ENCODE results near the gene PDZD2. TPM values are rescaled to one million over a fixed set of nuclear protein-coding genes. Genes with fewer than 3 reads are reported as not detected.

Gene PDZD2
- total RNA-seq, 2 experiments from 2014 or later: 0.04 to 0.14 TPM

DNA sequence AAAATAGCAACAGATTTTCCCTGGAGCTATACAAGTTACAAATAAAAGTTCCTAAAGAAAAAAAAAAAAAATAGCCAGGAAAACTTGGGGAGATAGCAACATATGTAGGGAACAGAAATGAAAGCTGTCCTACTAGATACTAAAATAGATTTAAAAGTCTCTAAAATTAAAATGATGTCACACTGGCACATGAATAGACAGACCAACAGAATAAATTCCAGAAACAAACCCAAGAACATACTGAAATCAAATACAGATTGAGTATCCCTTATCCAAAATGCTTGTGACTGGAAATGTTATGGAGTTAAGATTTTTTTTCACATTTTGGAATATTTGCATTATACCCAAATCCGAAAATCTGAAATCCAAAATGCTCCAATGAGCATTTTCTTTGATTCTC is 511.4 kb downstream of the PDZD2 start:
- Mint-ChIP-seq H3K9me3 (ENCODE audit: low read depth) (no peaks in the 10 kb centered on the region), H3K36me3 (ENCODE audit: low read depth) (peaks cover 23% of the 10 kb centered on the region), H3K4me3 (no peak overlapping the region), H3K27ac (no peak overlapping the region), H3K27me3 (no peaks in the 10 kb centered on the region), H3K4me1 (peaks cover 56% of the 10 kb centered on the region)
- ATAC-seq (no peak), DNase-seq (no peak)
- intact Hi-C loops (cut with DNase I, micrococcal nuclease): no loop called here
- ChIA-PET POLR2A (no interaction called here), CTCF (interaction anchor here (0.6 kb wide), 2 partner anchors 9 to 149 kb away, joined by 4 read pairs; no protein-coding TSS in a partner anchor)

DNA sequence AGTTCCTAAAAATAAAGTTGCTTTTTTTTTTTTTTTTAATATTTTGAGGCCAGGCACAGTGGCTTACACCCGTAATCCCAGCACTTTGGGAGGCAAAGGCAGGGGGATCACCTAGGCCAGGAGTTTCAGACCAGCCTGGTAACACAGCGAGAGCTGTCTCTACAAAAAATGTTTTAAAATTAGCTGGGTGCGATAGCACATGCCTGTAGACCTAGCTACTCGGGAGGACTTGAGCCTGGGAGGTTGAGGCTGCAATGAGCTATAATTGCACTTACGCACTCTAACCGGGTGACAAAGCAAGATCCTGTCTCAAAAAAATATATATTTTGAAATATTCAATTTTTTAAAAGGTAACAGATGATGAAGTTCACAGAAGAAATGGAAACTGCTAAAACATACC is 512.3 kb downstream of the PDZD2 start:
- Mint-ChIP-seq H3K4me1 (peaks cover 54% of the 10 kb centered on the region), H3K4me3 (no peak overlapping the region), H3K36me3 (ENCODE audit: low read depth) (peaks cover 25% of the 10 kb centered on the region), H3K27ac (no peak overlapping the region), H3K9me3 (ENCODE audit: low read depth) (no peaks in the 10 kb centered on the region), H3K27me3 (no peaks in the 10 kb centered on the region)
- ATAC-seq: no peak
- CTCF ChIA-PET: interaction anchor here (0.6 kb wide), 3 partner anchors 8 to 148 kb away, joined by 4 read pairs; no protein-coding TSS in a partner anchor
- POLR2A ChIA-PET: no interaction called here
- DNase-seq: no peak
- intact Hi-C loops (cut with DNase I, micrococcal nuclease): no loop called here

DNA sequence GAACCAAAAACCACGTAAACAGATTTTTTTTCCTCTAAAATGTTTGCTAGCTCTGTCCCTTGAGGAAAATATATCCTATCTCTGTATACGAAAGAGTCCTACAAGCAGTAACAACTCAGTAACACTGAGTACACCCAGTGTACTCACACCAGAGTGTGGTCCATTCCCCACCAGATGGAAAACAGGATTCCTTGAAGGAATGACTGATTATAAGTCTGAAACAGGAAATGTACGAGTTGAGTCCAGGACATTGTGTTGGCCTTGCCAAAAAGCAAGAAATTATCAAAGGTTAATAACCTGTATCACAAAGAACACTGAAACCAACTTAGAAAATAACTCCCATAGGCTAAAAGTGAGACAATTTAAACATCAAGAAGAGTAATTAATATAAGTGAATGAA is 514.8 kb downstream of the PDZD2 start:
- ChIA-PET POLR2A (no interaction called here), CTCF (interaction anchor here (0.6 to 1.7 kb wide), 4 partner anchors 9 to 65 kb away, joined by 3 to 5 read pairs (median 4); no protein-coding TSS in a partner anchor)
- no peak overlapping the region for H3K27ac Mint-ChIP-seq

DNA sequence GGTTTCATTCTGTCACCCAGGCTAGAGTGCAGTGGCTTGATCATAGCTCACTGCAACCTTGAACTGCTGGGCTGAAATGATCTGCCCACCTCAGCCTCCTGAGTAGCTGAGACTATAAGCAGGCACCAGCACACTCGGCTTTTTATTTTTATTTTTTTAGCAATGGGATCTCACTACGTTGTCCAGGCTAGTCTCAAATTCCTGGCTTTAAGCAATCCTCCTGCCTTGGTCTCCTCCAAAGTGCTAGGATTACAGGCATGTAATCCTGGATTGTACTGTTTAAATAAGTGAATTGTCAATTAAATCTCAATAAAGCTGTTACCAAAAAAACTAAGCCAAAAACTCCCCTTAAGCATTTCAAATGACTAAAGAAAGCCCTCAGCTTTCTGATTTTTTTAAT is 516.3 kb downstream of the PDZD2 start:
- Mint-ChIP-seq H3K4me3 (no peak overlapping the region), H3K4me1 (peaks cover 46% of the 10 kb centered on the region), H3K27me3 (no peaks in the 10 kb centered on the region), H3K27ac (no peak overlapping the region), H3K36me3 (ENCODE audit: low read depth) (peaks cover 18% of the 10 kb centered on the region), H3K9me3 (ENCODE audit: low read depth) (no peaks in the 10 kb centered on the region)
- ChIA-PET CTCF (interaction anchor here (1.7 kb wide), 1 partner anchor 12 kb away, joined by 5 read pairs; no protein-coding TSS in a partner anchor), POLR2A (interaction anchor here (0.6 kb wide), 1 partner anchor 13 kb away, joined by 3 read pairs; no protein-coding TSS in a partner anchor)
- intact Hi-C loops (cut with DNase I, micrococcal nuclease): no loop called here
- no peak for DNase-seq
- no peak for ATAC-seq

More for the DNA sequence above, 514.8 kb downstream of the PDZD2 start:
- H3K4me3 Mint-ChIP-seq: no peak overlapping the region
- intact Hi-C loops (cut with DNase I, micrococcal nuclease): no loop called here
- ATAC-seq (no peak), DNase-seq (no peak)
- H3K9me3 Mint-ChIP-seq (ENCODE audit: low read depth): no peaks in the 10 kb centered on the region
- no peaks in the 10 kb centered on the region for H3K27me3 Mint-ChIP-seq
- peaks cover 26% of the 10 kb centered on the region for H3K36me3 Mint-ChIP-seq (ENCODE audit: low read depth)
- peaks cover 47% of the 10 kb centered on the region for H3K4me1 Mint-ChIP-seq

DNA sequence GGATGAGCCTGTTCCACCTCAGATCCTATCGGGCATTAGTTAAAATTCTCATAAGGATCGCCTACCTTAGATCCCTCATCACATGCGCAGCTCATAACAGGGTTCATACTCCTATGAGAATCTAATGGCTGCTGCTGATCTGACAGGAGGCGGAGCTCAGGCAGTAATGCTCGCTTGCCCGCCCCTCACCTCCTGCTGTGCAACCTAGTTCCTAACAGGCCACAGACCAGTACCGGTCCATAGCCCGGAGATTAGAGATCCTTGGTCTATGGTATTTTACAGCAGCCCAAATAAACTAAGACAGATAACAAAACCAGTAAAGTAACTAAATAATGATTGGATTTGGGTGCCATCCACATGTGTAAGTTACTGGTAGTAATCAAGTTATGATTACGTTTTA is 517.7 kb downstream of the PDZD2 start:
- H3K9me3 Mint-ChIP-seq (ENCODE audit: low read depth): no peaks in the 10 kb centered on the region
- no peak overlapping the region for H3K27ac Mint-ChIP-seq
- H3K36me3 Mint-ChIP-seq (ENCODE audit: low read depth): peaks cover 23% of the 10 kb centered on the region
- ChIA-PET CTCF (no interaction called here), POLR2A (no interaction called here)
- intact Hi-C loops (cut with DNase I, micrococcal nuclease): no loop called here
- peaks cover 45% of the 10 kb centered on the region for H3K4me1 Mint-ChIP-seq
- DNase-seq: no peak
- no peak for ATAC-seq
- H3K27me3 Mint-ChIP-seq: no peaks in the 10 kb centered on the region
- no peak overlapping the region for H3K4me3 Mint-ChIP-seq

DNA sequence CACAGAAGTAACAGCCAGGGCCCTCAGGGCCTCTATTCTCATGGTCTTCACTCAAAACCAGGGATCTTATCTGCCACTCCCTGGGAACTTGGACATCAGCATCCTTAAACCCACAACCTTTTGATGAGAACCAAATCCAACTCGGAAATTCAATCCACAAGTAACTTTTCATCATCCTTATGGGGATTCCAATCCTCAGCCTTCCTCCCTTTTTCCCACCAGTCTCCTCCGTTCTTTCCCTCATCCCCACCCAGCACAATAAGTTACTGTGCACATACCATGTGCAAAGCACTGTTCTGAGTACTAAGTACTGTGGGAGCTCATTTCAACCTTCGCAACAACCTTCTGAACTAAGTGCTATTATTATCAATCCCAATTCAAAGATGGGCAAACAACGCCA is 518.1 kb downstream of the PDZD2 start:
- H3K36me3 Mint-ChIP-seq (ENCODE audit: low read depth): peaks cover 21% of the 10 kb centered on the region
- ATAC-seq: no peak
- no peak for DNase-seq
- H3K27ac Mint-ChIP-seq: no peak overlapping the region
- ChIA-PET POLR2A (no interaction called here), CTCF (no interaction called here)
- intact Hi-C loops (cut with DNase I, micrococcal nuclease): no loop called here
- H3K27me3 Mint-ChIP-seq: no peaks in the 10 kb centered on the region
- H3K4me3 Mint-ChIP-seq: no peak overlapping the region
- peaks cover 42% of the 10 kb centered on the region for H3K4me1 Mint-ChIP-seq
- no peaks in the 10 kb centered on the region for H3K9me3 Mint-ChIP-seq (ENCODE audit: low read depth)

DNA sequence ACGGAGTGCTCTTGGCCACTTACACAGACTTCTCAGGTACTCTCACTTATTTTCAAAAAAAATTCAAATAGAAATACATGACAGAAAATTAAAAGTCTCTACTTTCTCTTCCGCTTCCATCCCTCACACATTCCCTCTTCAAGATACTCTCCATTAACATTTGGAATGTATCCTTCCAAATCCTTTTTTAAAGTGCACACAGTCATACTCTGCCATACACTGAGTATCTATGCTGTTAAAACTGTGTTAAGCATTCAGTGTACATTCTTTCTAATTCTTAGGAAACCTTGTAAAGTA is 519.7 kb downstream of the PDZD2 start:
- ATAC-seq (no peak), DNase-seq (no peak)
- intact Hi-C loops (cut with DNase I, micrococcal nuclease): no loop called here
- Mint-ChIP-seq H3K27ac (no peak overlapping the region), H3K4me1 (peaks cover 34% of the 10 kb centered on the region), H3K4me3 (no peak overlapping the region), H3K9me3 (ENCODE audit: low read depth) (no peaks in the 10 kb centered on the region), H3K36me3 (ENCODE audit: low read depth) (peaks cover 17% of the 10 kb centered on the region), H3K27me3 (no peaks in the 10 kb centered on the region)
- ChIA-PET CTCF (interaction anchor here (1.4 kb wide), 1 partner anchor 15 kb away, joined by 5 read pairs; the partner anchor contains the start of gene GOLPH3), POLR2A (interaction anchor here (0.6 to 0.7 kb wide), 2 partner anchors 32 to 230 kb away, joined by 3 to 4 read pairs; no protein-coding TSS in a partner anchor)

DNA sequence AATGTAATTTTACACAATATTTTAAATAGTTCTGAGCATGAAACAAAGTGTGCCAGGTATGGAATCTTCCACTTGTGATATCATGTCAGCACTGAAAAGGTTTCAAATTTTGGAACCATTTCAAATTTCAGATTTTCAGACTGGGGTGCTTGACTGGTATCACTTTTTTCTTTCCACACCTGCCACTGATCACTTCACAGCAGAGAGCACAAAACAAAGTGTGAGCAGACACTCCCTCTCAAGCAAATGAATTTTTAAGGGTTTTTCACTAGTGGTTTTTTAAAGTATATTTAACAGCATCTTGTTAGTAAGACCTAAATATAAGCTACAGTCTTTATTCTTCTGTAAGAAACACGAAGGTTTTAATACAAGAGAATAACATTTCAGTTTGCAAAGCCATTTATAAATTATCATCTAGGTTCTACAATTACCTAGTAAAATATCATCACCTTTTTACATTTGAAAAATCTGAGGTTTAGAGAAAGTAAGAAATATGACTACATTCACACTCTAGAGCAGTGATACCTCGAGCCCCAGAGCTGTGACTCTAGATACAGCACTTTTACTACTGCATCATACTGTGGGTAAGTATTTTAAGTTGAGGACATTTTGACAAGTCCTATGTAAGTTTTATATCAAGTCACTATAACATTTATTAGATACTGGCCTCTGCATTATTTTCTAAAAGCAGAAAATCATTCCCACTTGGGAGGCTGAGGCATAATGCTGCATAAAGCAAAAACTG is 520.6 kb downstream of the PDZD2 start:
- ChIA-PET CTCF (interaction anchor here (0.5 to 1.0 kb wide), 5 partner anchors 9 to 110 kb away, joined by 3 to 4 read pairs (median 4); no protein-coding TSS in a partner anchor), POLR2A (interaction anchor here (0.6 kb wide), 1 partner anchor 11 kb away, joined by 7 read pairs; no protein-coding TSS in a partner anchor)
- H3K4me3 Mint-ChIP-seq: no peak overlapping the region
- H3K4me1 Mint-ChIP-seq: peaks cover 31% of the 10 kb centered on the region
- no peaks in the 10 kb centered on the region for H3K9me3 Mint-ChIP-seq (ENCODE audit: low read depth)
- intact Hi-C loops (cut with DNase I, micrococcal nuclease): no loop called here
- ATAC-seq (peak; percentile 61), DNase-seq (no peak)
- H3K27me3 Mint-ChIP-seq: no peaks in the 10 kb centered on the region
- no peak overlapping the region for H3K27ac Mint-ChIP-seq
- H3K36me3 Mint-ChIP-seq (ENCODE audit: low read depth): peaks cover 18% of the 10 kb centered on the region

DNA sequence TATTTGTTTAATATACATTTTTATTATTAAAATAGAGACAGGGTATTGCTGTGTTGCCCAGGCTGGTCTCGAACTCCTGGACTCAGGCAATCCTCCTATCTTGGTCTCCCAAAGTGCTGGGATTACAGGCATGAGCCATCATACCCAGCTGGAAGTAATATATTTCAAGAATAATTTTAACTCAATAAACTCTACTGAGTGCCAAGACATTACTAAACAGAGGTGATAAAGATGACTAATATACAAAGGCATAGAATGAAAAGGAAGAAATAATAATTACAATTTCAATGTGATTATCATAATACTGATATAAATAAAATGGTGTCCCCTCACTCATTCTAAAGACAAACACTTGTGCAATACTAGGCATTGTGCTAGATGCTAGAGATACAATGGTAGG is 521.3 kb downstream of the PDZD2 start:
- ATAC-seq: no peak
- no peaks in the 10 kb centered on the region for H3K27me3 Mint-ChIP-seq
- no peaks in the 10 kb centered on the region for H3K9me3 Mint-ChIP-seq (ENCODE audit: low read depth)
- CTCF ChIA-PET: interaction anchor here (0.6 to 1.0 kb wide), 2 partner anchors 10 to 40 kb away, joined by 3 to 4 read pairs; no protein-coding TSS in a partner anchor
- peaks cover 22% of the 10 kb centered on the region for H3K36me3 Mint-ChIP-seq (ENCODE audit: low read depth)
- intact Hi-C loops (cut with DNase I, micrococcal nuclease): no loop called here
- H3K4me1 Mint-ChIP-seq: peaks cover 32% of the 10 kb centered on the region
- no peak for DNase-seq
- no peak overlapping the region for H3K4me3 Mint-ChIP-seq
- no peak overlapping the region for H3K27ac Mint-ChIP-seq
- POLR2A ChIA-PET: no interaction called here

Small RNA genes lying within 50 kb of the gene (microRNA-seq; reads per million reads assigned to microRNA genes)
- not detected for gene MIR4279 (ENCODE audit: borderline replicate concordance)

Other genes with a start within 250 kb of the PDZD2 start
- 10 to 100 TPM; 84.3 to 94.4 TPM for gene DROSHA, start 107.0 kb upstream of the PDZD2 start, total RNA-seq
- gene C5orf22, start 106.8 kb upstream of the PDZD2 start, total RNA-seq: 10 to 100 TPM; 25.2 to 30.6 TPM